ENCODE measurements around the gene EGLN3.

GRCh38 chr14:33902363-33902762, 48.5 kb downstream of the EGLN3 start:
- TF ChIP-seq CTCF (IDR thresholded peaks at IDR 0.05; ENCODE audit: poor library complexity, severe bottlenecking) (no peak), EZH2 (IDR thresholded peaks at IDR 0.05; ENCODE audit: borderline replicate concordance, insufficient read depth, low read length, poor library complexity, severe bottlenecking) (no peak), SMC3 (conservative IDR thresholded peaks at IDR 0.05; ENCODE audit: poor library complexity) (no peak), POLR2AphosphoS5 (IDR thresholded peaks at IDR 0.05) (no peak), EP300 (conservative IDR thresholded peaks at IDR 0.05; ENCODE audit: poor library complexity, severe bottlenecking) (no peak), TAF1 (IDR thresholded peaks at IDR 0.05; ENCODE audit: low read depth) (no peak), RAD21 (conservative IDR thresholded peaks at IDR 0.05) (no peak), REST (IDR thresholded peaks at IDR 0.05; ENCODE audit: borderline replicate concordance) (no peak)

Data from neural cell (in vitro differentiated cells).